Glomerular endothelial cell (primary cell): ENCODE data around the gene ACO2. TPM values are rescaled to one million over a fixed set of nuclear protein-coding genes. Genes with fewer than 3 reads are reported as not detected.
A peak's percentile ranks its signal among the peaks of the same experiment; 100 is the strongest.
"Not testable (repeated sequence)": the region's sequence is repeated elsewhere in the genome, so short reads cannot be mapped to it uniquely, and the experiment has no call there.

Source experiments
- DNase-seq: peaks from one replicate; pipeline ENCODE4 v3.0.0-alpha.2; 2011; ENCODE audit warnings: low read depth, low spot score; ENCODE audit errors: extremely low read depth
- total RNA-seq: library from RNA; depleted of rRNA; stranded (reverse); fragments of >200 nt; gene quantifications from 2 replicates; pipeline ENCODE4 v1.2.3, GENCODE V29; 2015

Gene ACO2
- total RNA-seq, 1 donor from 2014 or later, result 87.2 TPM

- no peak for DNase-seq
Measured at GRCh38 chr22:41561788-41562187, 92.9 kb downstream of the ACO2 start.

DNA sequence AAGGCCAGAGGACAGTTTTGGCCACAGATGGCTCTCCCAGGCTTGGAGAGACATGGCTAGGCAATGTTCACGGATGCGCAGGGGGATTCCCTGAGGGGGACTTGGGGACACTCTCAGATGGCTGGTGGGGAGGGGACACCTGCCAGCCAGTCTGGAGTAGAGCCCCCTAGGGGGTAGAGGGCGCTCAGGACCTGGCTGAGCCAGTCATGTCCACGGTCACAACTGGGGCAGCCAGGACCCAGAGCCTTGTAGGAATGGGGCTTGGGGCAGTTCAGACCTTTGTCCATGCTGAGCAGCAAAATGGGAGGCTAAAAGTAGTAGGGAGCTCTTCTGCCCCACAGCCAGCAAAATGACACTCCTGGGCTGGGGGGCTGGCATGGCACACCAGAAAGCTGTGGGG lies 93.5 kb downstream of the ACO2 start:
- no peak for DNase-seq

DNA sequence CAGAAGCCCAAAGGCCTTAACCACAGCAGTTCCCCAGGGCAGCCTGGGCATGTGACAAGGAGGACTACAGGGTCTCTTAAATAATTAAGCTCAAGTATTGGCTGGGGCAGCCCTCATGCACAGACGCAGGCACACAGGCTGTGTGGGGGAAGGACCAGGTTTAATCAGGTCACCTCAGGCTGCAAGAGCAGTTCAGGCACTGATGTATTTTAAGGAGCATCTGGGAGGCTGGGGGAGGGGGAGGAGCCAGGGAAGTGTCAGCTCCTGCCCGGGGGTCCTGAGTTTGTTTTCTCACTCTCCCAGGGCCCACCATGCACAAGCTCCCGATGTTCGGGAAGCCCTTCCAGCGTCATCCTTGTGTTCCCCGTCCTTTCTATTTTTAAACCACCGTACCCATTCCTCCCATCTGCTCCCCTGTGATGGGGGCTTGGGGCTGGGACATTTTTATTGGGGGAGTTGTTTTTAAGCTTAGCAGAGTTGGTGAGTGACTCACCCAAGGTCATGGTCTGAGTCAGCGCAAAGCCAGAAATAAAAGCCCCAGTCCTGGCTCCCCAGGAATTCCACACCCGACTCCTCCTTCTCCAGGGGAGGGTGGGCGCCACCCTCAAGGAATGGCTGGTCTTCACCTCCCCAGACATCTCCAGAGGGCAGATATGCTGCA lies 94.3 kb downstream of the ACO2 start:
- DNase-seq, result no peak

GRCh38 chr22:41564563-41564962 lies 95.6 kb downstream of the ACO2 start:
- DNase-seq, result no peak

DNA sequence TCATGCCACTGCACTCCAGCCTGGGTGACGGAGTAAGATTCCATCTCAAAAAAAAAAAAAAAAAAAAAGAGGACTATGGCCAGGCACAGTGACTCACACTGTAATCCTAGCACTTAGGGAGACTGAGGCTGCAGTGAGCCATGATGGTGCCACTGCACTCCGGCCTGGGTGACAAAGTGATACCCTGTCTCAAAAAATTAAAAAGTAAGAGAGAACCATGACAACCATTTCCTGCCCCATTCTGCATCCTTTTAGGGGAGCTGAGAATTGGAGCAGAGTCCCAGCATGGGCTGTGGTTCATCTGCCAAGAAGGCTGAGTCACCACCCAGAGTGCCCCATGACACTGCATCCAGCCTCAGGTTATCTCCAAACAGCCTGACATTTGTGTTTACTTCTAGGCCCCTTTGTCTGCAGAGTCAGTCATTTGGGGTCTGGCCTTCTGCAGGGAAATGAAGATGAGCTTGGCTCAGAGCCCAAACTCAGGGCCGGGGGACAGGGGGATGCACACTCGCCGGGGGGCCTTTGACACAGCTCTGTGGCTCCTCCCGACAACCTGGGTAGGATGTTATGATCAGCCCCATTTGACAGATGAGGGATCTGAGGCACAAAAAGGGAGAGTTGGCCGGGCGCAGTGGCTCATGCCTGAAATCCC lies 96.6 kb downstream of the ACO2 start:
- DNase-seq, result peak; percentile 48

DNA sequence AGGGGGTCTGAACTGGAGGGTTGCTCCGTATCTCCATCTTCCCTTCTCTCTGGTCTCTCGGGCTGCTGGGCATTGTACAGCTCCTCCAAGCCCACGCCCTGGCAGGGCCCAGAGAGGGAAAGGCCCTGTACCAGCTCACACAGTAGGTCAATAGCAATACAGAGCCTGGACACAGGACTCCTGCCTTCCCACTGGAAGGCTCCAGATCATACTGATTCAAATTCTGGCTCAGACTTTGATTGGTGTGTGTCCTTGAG lies 98.5 kb downstream of the ACO2 start:
- no peak for DNase-seq

DNA sequence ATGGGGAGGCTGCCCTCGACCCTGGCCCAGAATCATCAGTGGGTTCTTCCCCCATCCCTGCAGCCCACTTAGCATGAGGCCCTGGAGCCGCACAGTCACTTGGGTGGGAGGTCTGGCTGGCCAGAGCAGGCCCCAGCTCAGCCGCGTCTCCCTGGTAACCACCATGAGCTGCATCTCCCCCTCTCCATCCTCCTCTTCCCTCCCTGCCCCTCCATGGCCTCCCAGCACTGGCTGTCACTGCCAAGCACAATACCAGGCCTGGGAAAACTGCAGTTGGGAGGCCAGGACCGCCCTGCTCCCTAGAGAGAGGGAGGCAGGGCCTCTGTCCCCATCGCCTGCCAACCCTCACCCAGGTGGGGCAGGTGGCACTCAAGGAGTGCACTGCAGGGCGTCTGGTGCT lies 99.9 kb downstream of the ACO2 start:
- DNase-seq, result no peak

GRCh38 chr22:41570221-41570620 lies 101.3 kb downstream of the ACO2 start:
- DNase-seq, result no peak

DNA sequence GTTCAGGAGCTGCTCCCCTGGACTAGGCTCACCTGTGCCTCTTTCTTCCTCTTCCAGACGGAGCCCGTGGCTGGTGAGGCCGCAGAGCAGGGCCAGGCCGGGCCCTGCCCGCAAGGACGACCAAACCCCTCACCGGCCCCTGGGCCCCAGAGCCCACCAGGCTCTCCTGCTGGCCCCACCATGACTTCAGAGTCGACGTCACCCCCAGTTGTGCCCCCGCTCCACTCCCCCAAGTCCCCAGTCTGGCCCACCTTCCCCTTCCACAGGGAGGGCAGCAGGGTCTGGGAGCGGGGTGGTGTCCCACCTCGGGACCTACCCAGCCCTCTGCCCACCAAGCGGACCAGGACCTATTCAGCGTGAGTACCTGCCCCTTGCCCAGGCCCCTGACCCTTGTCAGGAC lies 102.9 kb downstream of the ACO2 start:
- no peak for DNase-seq

DNA sequence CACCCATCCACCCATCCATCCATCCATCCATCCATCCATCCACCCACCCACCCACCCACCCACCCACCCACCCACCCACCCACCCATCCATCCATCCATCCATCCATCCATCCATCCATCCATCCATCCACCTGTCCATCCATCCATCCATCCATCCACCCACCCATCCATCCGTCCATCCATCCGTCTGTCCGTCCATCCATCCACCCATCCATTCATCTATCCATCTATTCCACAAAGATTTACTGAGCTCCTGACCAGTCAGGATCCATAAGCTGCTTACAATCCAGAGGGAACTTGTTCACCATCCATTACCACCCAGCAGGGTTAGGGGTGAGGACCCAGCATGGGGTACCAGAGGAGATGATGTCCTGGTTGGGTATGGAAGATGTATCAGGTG lies 103.4 kb downstream of the ACO2 start:
- not testable (repeated sequence) for DNase-seq

GRCh38 chr22:41573677-41574076 lies 104.8 kb downstream of the ACO2 start:
- no peak for DNase-seq

DNA sequence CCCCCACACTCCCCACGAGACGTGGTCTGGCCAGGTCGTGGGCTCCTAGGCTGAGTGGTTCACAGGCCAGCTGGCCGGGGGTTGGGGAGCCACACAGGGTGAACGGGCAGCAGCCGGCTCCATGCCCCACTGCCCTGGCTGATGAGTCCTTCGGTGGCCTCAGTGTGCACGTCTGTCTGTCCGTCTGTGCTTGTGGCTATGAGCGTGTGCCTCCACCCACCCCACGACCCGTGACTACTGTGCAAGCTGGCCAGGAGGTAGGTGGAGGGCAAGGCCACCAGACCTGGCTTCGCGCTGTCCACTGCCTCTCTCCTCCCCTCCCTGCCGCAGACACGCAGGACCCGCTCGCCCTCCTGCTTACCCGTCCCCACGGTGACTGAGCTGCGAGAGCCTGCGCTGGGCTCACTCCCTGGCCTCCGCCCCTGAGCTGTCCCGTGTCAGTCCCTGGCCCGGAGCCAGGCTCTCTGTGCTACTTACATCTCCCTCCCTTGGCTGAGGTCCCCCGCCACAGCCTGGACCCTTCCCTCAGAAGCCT lies 106.0 kb downstream of the ACO2 start:
- no peak for DNase-seq

GRCh38 chr22:41575533-41575932 lies 106.6 kb downstream of the ACO2 start:
- no peak for DNase-seq

- no peak for DNase-seq
Measured at GRCh38 chr22:41576877-41577276, 108.0 kb downstream of the ACO2 start.

- no peak for DNase-seq
Measured at GRCh38 chr22:41578114-41578513, 109.2 kb downstream of the ACO2 start.

Other genes starting within 250 kb of the ACO2 start
- 0.73 and 1.3 TPM in 2 replicates for gene CHADL, start 228.2 kb upstream of the ACO2 start, total RNA-seq
- 121 and 135 TPM in 2 replicates for gene RANGAP1, start 182.9 kb upstream of the ACO2 start, total RNA-seq
- gene ZC3H7B, start 167.6 kb upstream of the ACO2 start, total RNA-seq, result 97.4 and 125 TPM in 2 replicates
- 5.0 and 8.1 TPM in 2 replicates for gene TEF, start 87.2 kb upstream of the ACO2 start, total RNA-seq
- 45.5 and 49.9 TPM in 2 replicates for gene TOB2, start 22.3 kb upstream of the ACO2 start, total RNA-seq
- gene PHF5A, start 425 bp upstream of the ACO2 start, total RNA-seq, result 26.1 and 43.8 TPM in 2 replicates
- 9.8 and 18.1 TPM in 2 replicates for gene POLR3H, start 75.4 kb downstream of the ACO2 start, total RNA-seq
- gene CSDC2, start 91.9 kb downstream of the ACO2 start, total RNA-seq, result 0.41 TPM in 1 of 2 replicates, not detected in the other
- gene PMM1, start 120.7 kb downstream of the ACO2 start, total RNA-seq, result 17.7 and 18.9 TPM in 2 replicates
- gene DESI1, start 151.9 kb downstream of the ACO2 start, total RNA-seq, result 59.6 and 77.9 TPM in 2 replicates
- 251 and 256 TPM in 2 replicates for gene XRCC6, start 152.2 kb downstream of the ACO2 start, total RNA-seq
- 122 and 123 TPM in 2 replicates for gene SNU13, start 219.8 kb downstream of the ACO2 start, total RNA-seq
- 0.34 and 0.64 TPM in 2 replicates for gene MEI1, start 230.4 kb downstream of the ACO2 start, total RNA-seq